Measurements from ENCODE around the gene PAQR5. TPM values are rescaled to one million over a fixed set of nuclear protein-coding genes. Genes with fewer than 3 reads are reported as not detected.

Gene PAQR5
- total RNA-seq, 1 experiment from 2014 or later = 4.9 TPM

- ChIA-PET POLR2A (ENCODE audit: unreplicated experiment) (no interaction called here), CTCF (no interaction called here)
- Histone ChIP-seq H3F3A (ENCODE audit: insufficient read depth, low read depth) (no peaks in the 10 kb centered on the region), H3K4me1 (replicated peaks; ENCODE audit: insufficient read depth) (peaks cover 15% of the 10 kb centered on the region), H3K27me3 (ENCODE audit: insufficient read depth, low read depth) (0 out of 2 replicates have a peak, but pooled peaks cover 5% of the 10 kb centered on the region), H4K20me1 (ENCODE audit: insufficient read depth) (no peaks in the 10 kb centered on the region), H3K9me2 (ENCODE audit: insufficient read depth) (no peaks in the 10 kb centered on the region), H3K36me3 (ENCODE audit: low read depth) (no peaks in the 10 kb centered on the region), H3K4me2 (peak overlapping the region; percentile 26), H3K4me3 (no peak overlapping the region), H3K9me3 (ENCODE audit: insufficient read depth, low read depth) (no peaks in the 10 kb centered on the region), H3K79me2 (ENCODE audit: low read depth) (no peaks in the 10 kb centered on the region), H2AFZ (no peak overlapping the region), H3K27ac (no peak overlapping the region)
- TF ChIP-seq EZH2 (IDR thresholded peaks at IDR 0.05; ENCODE audit: low read depth) = no peak
- peak; percentile 43; the same call in 1 of the 2 replicates for TF ChIP-seq CTCF (conservative IDR thresholded peaks at IDR 0.05)
- no TSS peak for BruUV-seq (replicated peaks)
- DNase-seq = no peak
- intact Hi-C loops (cut with micrococcal nuclease; ENCODE audit: unreplicated experiment) = no loop called here
Measured at GRCh38 chr15:69303337-69304181, 4.8 kb downstream of the PAQR5 start.

DNA sequence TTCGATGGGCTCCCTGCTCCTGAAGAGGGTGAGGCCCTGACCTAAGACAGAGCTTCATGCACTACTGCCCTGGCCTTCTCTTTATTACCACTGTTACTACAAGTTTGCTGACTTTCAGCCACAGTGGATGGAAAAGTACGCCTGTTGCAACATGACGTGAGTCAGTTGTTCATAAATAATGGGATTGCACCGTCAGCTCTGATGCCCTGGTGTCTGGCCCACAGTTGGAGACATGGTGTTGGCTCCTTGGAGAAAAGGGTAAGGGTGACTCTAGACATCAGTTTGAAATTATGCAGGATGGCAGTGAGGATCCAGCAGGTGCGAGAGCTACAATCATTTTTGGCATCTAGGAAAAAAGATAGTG, 5.5 kb downstream of the PAQR5 start:
- POLR2A ChIA-PET (ENCODE audit: unreplicated experiment) = no interaction called here
- intact Hi-C loops (cut with micrococcal nuclease; ENCODE audit: unreplicated experiment) = no loop called here
- peak overlapping the region; percentile 26 for H3K4me2 ChIP-seq
- H3K4me3 ChIP-seq = no peak overlapping the region
- H3K4me1 ChIP-seq (replicated peaks; ENCODE audit: insufficient read depth) = peaks cover 15% of the 10 kb centered on the region
- H3K79me2 ChIP-seq (ENCODE audit: low read depth) = no peaks in the 10 kb centered on the region
- no peak for TF ChIP-seq EZH2 (IDR thresholded peaks at IDR 0.05; ENCODE audit: low read depth)
- TF ChIP-seq CTCF (conservative IDR thresholded peaks at IDR 0.05) = no peak
- no peak overlapping the region for H3K27ac ChIP-seq
- no peaks in the 10 kb centered on the region for H3K36me3 ChIP-seq (ENCODE audit: low read depth)
- 0 out of 2 replicates have a peak, but pooled peaks cover 5% of the 10 kb centered on the region for H3K27me3 ChIP-seq (ENCODE audit: insufficient read depth, low read depth)
- H2AFZ ChIP-seq = no peak overlapping the region
- no peaks in the 10 kb centered on the region for H3K9me2 ChIP-seq (ENCODE audit: insufficient read depth)
- no peaks in the 10 kb centered on the region for H3F3A ChIP-seq (ENCODE audit: insufficient read depth, low read depth)
- peak in 1 of 2 experiments; percentile 62 for DNase-seq
- CTCF ChIA-PET = no interaction called here
- BruUV-seq (replicated peaks) = no TSS peak
- no peaks in the 10 kb centered on the region for H3K9me3 ChIP-seq (ENCODE audit: insufficient read depth, low read depth)
- H4K20me1 ChIP-seq (ENCODE audit: insufficient read depth) = no peaks in the 10 kb centered on the region

GRCh38 chr15:69305204-69305931, 6.7 kb downstream of the PAQR5 start:
- H3K27ac ChIP-seq = no peak overlapping the region
- POLR2A ChIA-PET (ENCODE audit: unreplicated experiment) = interaction anchor here (0.6 kb wide), 1 partner anchor 12 kb away, joined by 3 read pairs; no protein-coding TSS in a partner anchor

More at GRCh38 chr15:69305204-69305931, 6.7 kb downstream of the PAQR5 start:
- Histone ChIP-seq H4K20me1 (ENCODE audit: insufficient read depth) (no peaks in the 10 kb centered on the region), H3K79me2 (ENCODE audit: low read depth) (no peaks in the 10 kb centered on the region), H3K9me3 (ENCODE audit: insufficient read depth, low read depth) (no peaks in the 10 kb centered on the region), H3K36me3 (ENCODE audit: low read depth) (no peaks in the 10 kb centered on the region), H3K27me3 (ENCODE audit: insufficient read depth, low read depth) (no peaks in the 10 kb centered on the region), H3K9me2 (ENCODE audit: insufficient read depth) (no peaks in the 10 kb centered on the region), H3K4me3 (no peak overlapping the region), H3F3A (ENCODE audit: insufficient read depth, low read depth) (no peaks in the 10 kb centered on the region), H2AFZ (no peak overlapping the region), H3K4me1 (replicated peaks; ENCODE audit: insufficient read depth) (peaks cover 11% of the 10 kb centered on the region), H3K4me2 (no peak overlapping the region)
- no TSS peak for BruUV-seq (replicated peaks)
- TF ChIP-seq EZH2 (IDR thresholded peaks at IDR 0.05; ENCODE audit: low read depth) (no peak), CTCF (conservative IDR thresholded peaks at IDR 0.05) (no peak)
- intact Hi-C loops (cut with micrococcal nuclease; ENCODE audit: unreplicated experiment) = no loop called here
- peak in 1 of 2 experiments; percentile 33 for DNase-seq
- CTCF ChIA-PET = no interaction called here
